Measurements from ENCODE around the gene RFX6. TPM values are rescaled to one million over a fixed set of nuclear protein-coding genes. Genes with fewer than 3 reads are reported as not detected.

RFX6 gene
- total RNA-seq, 1 experiment from 2014 or later: not detected

- no peak overlapping the region for H3K4me2 ChIP-seq (ENCODE audit: low read length)
- TF ChIP-seq POLR2A (IDR thresholded peaks at IDR 0.05; ENCODE audit: borderline replicate concordance, extremely low read depth, insufficient read depth, insufficient read length) (no peak), ATF3 (IDR thresholded peaks at IDR 0.05) (no peak), EGR1 (IDR thresholded peaks at IDR 0.05; ENCODE audit: low read depth) (no peak), SP1 (IDR thresholded peaks at IDR 0.05; ENCODE audit: low read depth) (no peak), EZH2 (IDR thresholded peaks at IDR 0.05) (no peak), POLR2AphosphoS5 (IDR thresholded peaks at IDR 0.05; ENCODE audit: low read depth, low read length) (no peak), ELF1 (IDR thresholded peaks at IDR 0.05; ENCODE audit: borderline replicate concordance, low read depth) (no peak)
- ATAC-seq (no peak), DNase-seq (ENCODE audit: low read depth, low spot score) (no peak)
- CTCF ChIA-PET: no interaction called here
- H3K27me3 ChIP-seq (ENCODE audit: insufficient read depth, low read length): no peaks in the 10 kb centered on the region
- intact Hi-C loops (cut with micrococcal nuclease): loop anchor here (5.0 kb wide), 1 partner anchor 853 kb away; no protein-coding TSS in a partner anchor
- RAD21 ChIA-PET (ENCODE audit: low non-redundant PET in 1 of 2, low total read pairs in 2 of 2, uncharacterized antibody in 2 of 2, unreplicated experiment in 2 of 2): no interaction called here
- H2AFZ ChIP-seq (ENCODE audit: low read depth, low read length, poor library complexity, severe bottlenecking): no peak overlapping the region
- no peaks in the 10 kb centered on the region for H3K79me2 ChIP-seq (ENCODE audit: insufficient read depth, low read length)
- no peak overlapping the region for H3K27ac ChIP-seq (ENCODE audit: low read depth, low read length)
- H3K36me3 ChIP-seq (ENCODE audit: control insufficient read depth in 1 of 2, insufficient read depth in 2 of 2, low read length in 2 of 2): no peaks in the 10 kb centered on the region
- no peaks in the 10 kb centered on the region for H4K20me1 ChIP-seq (ENCODE audit: insufficient read depth)
- BruUV-seq (replicated peaks): no TSS peak
- no peak overlapping the region for H3K9ac ChIP-seq (ENCODE audit: low read length)
- no peak overlapping the region for H3K4me3 ChIP-seq (replicated peaks in 1 of 2; ENCODE audit: low read depth in 1 of 2, low read length in 2 of 2)
- H3K4me1 ChIP-seq (ENCODE audit: control insufficient read depth in 1 of 2, insufficient read depth in 2 of 2, low read length in 2 of 2): no peaks in the 10 kb centered on the region
- POLR2A ChIA-PET: no interaction called here
- H3K9me3 ChIP-seq (ENCODE audit: control insufficient read depth in 1 of 2, insufficient read depth in 1 of 2, low read depth in 1 of 2, low read length in 2 of 2): no peaks in the 10 kb centered on the region
- H3K9me2 ChIP-seq (ENCODE audit: insufficient read depth): no peaks in the 10 kb centered on the region; the same call in 1 of the 2 replicates
Observed at GRCh38 chr6:116974526-116975316, 97.7 kb downstream of the RFX6 start.

GRCh38 chr6:116975600-116975999 is 98.6 kb downstream of the RFX6 start:
- H3K4me1 ChIP-seq (ENCODE audit: control insufficient read depth in 1 of 2, insufficient read depth in 2 of 2, low read length in 2 of 2): no peaks in the 10 kb centered on the region
- H3K27me3 ChIP-seq (ENCODE audit: insufficient read depth, low read length): no peaks in the 10 kb centered on the region
- no peaks in the 10 kb centered on the region for H3K9me3 ChIP-seq (ENCODE audit: control insufficient read depth in 1 of 2, insufficient read depth in 1 of 2, low read depth in 1 of 2, low read length in 2 of 2)
- no peaks in the 10 kb centered on the region; the same call in 1 of the 2 replicates for H3K9me2 ChIP-seq (ENCODE audit: insufficient read depth)
- no peak overlapping the region for H3K4me2 ChIP-seq (ENCODE audit: low read length)
- H3K27ac ChIP-seq (ENCODE audit: low read depth, low read length): no peak overlapping the region
- H3K79me2 ChIP-seq (ENCODE audit: insufficient read depth, low read length): no peaks in the 10 kb centered on the region
- no peaks in the 10 kb centered on the region for H3K36me3 ChIP-seq (ENCODE audit: control insufficient read depth in 1 of 2, insufficient read depth in 2 of 2, low read length in 2 of 2)
- DNase-seq (ENCODE audit: low read depth, low spot score): no peak
- H4K20me1 ChIP-seq (ENCODE audit: insufficient read depth): no peaks in the 10 kb centered on the region
- no peak overlapping the region for H3K9ac ChIP-seq (ENCODE audit: low read length)
- ChIA-PET RAD21 (ENCODE audit: low non-redundant PET in 1 of 2, low total read pairs in 2 of 2, uncharacterized antibody in 2 of 2, unreplicated experiment in 2 of 2) (no interaction called here), CTCF (no interaction called here), POLR2A (no interaction called here)
- no TSS peak for BruUV-seq (replicated peaks)
- no peak overlapping the region for H3K4me3 ChIP-seq (replicated peaks in 1 of 2; ENCODE audit: low read depth in 1 of 2, low read length in 2 of 2)
- no peak for ATAC-seq
- no peak overlapping the region for H2AFZ ChIP-seq (ENCODE audit: low read depth, low read length, poor library complexity, severe bottlenecking)
- intact Hi-C loops (cut with micrococcal nuclease): loop anchor here (5.0 kb wide), 1 partner anchor 852 kb away; no protein-coding TSS in a partner anchor
- TF ChIP-seq ZFX (IDR thresholded peaks at IDR 0.05) (no peak), SIN3A (IDR thresholded peaks at IDR 0.05; ENCODE audit: low read depth) (no peak), EGR1 (IDR thresholded peaks at IDR 0.05; ENCODE audit: low read depth) (no peak), ATF3 (IDR thresholded peaks at IDR 0.05) (no peak), YY1 (IDR thresholded peaks at IDR 0.05; ENCODE audit: extremely low read depth, insufficient replicate concordance, low read depth, low read length) (no peak), FOSL1 (IDR thresholded peaks at IDR 0.05; ENCODE audit: low read depth) (no peak), CEBPB (IDR thresholded peaks at IDR 0.05; ENCODE audit: low read depth) (no peak), SP1 (IDR thresholded peaks at IDR 0.05; ENCODE audit: low read depth) (no peak)
- TF ChIP-seq, protein P1, sequence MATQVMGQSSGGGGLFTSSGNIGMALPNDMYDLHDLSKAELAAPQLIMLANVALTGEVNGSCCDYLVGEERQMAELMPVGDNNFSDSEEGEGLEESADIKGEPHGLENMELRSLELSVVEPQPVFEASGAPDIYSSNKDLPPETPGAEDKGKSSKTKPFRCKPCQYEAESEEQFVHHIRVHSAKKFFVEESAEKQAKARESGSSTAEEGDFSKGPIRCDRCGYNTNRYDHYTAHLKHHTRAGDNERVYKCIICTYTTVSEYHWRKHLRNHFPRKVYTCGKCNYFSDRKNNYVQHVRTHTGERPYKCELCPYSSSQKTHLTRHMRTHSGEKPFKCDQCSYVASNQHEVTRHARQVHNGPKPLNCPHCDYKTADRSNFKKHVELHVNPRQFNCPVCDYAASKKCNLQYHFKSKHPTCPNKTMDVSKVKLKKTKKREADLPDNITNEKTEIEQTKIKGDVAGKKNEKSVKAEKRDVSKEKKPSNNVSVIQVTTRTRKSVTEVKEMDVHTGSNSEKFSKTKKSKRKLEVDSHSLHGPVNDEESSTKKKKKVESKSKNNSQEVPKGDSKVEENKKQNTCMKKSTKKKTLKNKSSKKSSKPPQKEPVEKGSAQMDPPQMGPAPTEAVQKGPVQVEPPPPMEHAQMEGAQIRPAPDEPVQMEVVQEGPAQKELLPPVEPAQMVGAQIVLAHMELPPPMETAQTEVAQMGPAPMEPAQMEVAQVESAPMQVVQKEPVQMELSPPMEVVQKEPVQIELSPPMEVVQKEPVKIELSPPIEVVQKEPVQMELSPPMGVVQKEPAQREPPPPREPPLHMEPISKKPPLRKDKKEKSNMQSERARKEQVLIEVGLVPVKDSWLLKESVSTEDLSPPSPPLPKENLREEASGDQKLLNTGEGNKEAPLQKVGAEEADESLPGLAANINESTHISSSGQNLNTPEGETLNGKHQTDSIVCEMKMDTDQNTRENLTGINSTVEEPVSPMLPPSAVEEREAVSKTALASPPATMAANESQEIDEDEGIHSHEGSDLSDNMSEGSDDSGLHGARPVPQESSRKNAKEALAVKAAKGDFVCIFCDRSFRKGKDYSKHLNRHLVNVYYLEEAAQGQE (IDR thresholded peaks at IDR 0.05; ENCODE audit: low read depth): no peak
- TF ChIP-seq, protein P2, sequence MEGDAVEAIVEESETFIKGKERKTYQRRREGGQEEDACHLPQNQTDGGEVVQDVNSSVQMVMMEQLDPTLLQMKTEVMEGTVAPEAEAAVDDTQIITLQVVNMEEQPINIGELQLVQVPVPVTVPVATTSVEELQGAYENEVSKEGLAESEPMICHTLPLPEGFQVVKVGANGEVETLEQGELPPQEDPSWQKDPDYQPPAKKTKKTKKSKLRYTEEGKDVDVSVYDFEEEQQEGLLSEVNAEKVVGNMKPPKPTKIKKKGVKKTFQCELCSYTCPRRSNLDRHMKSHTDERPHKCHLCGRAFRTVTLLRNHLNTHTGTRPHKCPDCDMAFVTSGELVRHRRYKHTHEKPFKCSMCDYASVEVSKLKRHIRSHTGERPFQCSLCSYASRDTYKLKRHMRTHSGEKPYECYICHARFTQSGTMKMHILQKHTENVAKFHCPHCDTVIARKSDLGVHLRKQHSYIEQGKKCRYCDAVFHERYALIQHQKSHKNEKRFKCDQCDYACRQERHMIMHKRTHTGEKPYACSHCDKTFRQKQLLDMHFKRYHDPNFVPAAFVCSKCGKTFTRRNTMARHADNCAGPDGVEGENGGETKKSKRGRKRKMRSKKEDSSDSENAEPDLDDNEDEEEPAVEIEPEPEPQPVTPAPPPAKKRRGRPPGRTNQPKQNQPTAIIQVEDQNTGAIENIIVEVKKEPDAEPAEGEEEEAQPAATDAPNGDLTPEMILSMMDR (IDR thresholded peaks at IDR 0.05 in 2 of 3, conservative IDR thresholded peaks at IDR 0.05 in 1 of 3; ENCODE audit: borderline replicate concordance in 1 of 3, insufficient read depth in 1 of 3, low read depth in 2 of 3, low read length in 2 of 3): no peak

Measured in HCT116 (cell line).